Measurements from ENCODE around the gene CDH8.

- TF ChIP-seq CTCF (conservative IDR thresholded peaks at IDR 0.05; ENCODE audit: low read depth, low read length) (no peak), EZH2 (IDR thresholded peaks at IDR 0.05; ENCODE audit: low read length, unreplicated experiment) (no peak)
Measured at GRCh38 chr16:61659936-61660335, 376.3 kb downstream of the CDH8 start.

All from PC-3 (cell line).